ENCODE measurements around the gene SLC25A26.

SLC25A26 gene

DNA sequence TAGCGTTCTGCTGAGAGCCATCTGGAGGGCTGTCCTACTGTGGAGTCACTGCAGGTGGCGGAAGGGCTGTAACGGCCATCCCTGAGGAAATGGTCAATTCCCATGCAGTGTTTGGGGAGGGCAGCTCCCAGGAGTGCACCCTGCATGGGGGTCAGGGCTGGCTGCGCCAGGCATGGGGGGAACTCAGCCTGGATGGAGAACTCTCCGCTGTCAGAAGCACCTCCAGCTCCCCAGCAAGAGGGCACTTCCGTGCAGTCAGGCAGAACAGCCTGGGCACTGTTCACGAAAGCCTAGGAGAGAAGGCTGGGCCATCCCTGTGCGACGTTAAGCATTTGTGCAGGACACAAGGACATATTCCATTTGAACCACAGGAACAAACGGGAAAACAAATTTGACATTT, 174.8 kb downstream of the SLC25A26 start:
- no peaks in the 10 kb centered on the region; the same call in 1 of the 2 replicates for H3K4me1 ChIP-seq (ENCODE audit: control insufficient read depth, insufficient read depth, low read length)

DNA sequence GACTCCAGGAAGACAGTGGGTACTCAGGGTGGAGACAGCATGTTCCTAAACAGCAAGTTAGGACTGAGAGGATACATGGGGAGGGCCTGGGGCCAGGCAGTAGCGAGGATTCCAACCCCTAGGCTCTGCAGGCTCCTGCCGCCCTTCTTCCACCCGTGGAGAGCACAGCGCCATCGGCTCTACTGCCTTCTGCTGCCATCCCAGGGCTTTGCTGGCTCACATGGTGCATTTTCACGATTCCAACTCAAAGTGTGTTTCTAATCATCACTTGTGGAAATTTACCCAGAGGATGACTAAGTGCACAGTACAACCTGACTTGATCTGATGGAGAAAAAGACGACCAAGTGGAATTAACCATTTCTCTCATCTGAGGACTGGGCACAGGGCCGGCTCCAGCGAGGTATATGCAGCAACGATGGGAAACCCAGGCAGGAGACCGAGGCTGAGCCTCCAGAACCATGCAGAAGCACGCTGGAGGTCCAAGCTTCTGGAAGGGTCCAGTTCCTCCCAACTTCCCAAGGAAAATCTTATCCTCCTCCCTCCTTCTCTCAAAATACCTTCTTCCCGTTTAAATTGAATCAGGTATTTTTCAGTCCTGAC, 175.5 kb downstream of the SLC25A26 start:
- no peak overlapping the region for H3K9ac ChIP-seq (ENCODE audit: low read depth, low read length)
- no peaks in the 10 kb centered on the region for H3K9me3 ChIP-seq (ENCODE audit: control insufficient read depth, insufficient read depth, low read length)
- H3K27me3 ChIP-seq (ENCODE audit: control insufficient read depth, insufficient read depth, low read length), result no peaks in the 10 kb centered on the region
- peaks cover 96% of the 10 kb centered on the region for H3K36me3 ChIP-seq (ENCODE audit: control insufficient read depth, insufficient read depth, low read length)
- H3K27ac ChIP-seq (ENCODE audit: low read depth, low read length), result no peak overlapping the region
- H3K4me3 ChIP-seq (ENCODE audit: low read depth, low read length), result no peak overlapping the region
- no peaks in the 10 kb centered on the region; the same call in 1 of the 2 replicates for H3K4me1 ChIP-seq (ENCODE audit: control insufficient read depth, insufficient read depth, low read length)

More for the DNA sequence above, 174.8 kb downstream of the SLC25A26 start:
- no peaks in the 10 kb centered on the region for H3K9me3 ChIP-seq (ENCODE audit: control insufficient read depth, insufficient read depth, low read length)
- H3K9ac ChIP-seq (ENCODE audit: low read depth, low read length), result no peak overlapping the region
- H3K27me3 ChIP-seq (ENCODE audit: control insufficient read depth, insufficient read depth, low read length), result no peaks in the 10 kb centered on the region
- H3K4me3 ChIP-seq (ENCODE audit: low read depth, low read length), result no peak overlapping the region
- H3K27ac ChIP-seq (ENCODE audit: low read depth, low read length), result no peak overlapping the region
- H3K36me3 ChIP-seq (ENCODE audit: control insufficient read depth, insufficient read depth, low read length), result peaks cover 96% of the 10 kb centered on the region

DNA sequence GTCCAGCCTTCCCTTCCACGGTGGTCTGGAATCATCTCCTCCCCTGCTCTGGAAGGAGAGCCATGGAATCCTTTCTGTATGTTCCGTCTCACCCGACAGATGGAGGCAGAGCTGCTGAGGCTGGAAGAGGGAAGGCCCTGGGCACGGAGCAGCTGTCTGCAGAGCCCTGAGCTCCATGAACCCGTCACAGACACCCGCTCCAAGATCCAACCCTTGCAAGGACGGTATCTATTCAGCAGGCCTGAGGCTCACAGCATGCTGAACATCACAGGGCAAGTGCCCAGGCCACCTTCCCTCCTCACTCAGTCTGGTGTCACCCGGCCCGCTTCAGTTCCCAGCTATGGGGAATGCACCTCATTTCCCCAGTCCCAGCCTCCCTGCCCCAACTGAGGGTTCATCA, 176.1 kb downstream of the SLC25A26 start:
- no peaks in the 10 kb centered on the region for H3K27me3 ChIP-seq (ENCODE audit: control insufficient read depth, insufficient read depth, low read length)
- no peak overlapping the region for H3K4me3 ChIP-seq (ENCODE audit: low read depth, low read length)
- no peaks in the 10 kb centered on the region for H3K9me3 ChIP-seq (ENCODE audit: control insufficient read depth, insufficient read depth, low read length)
- peaks cover 97% of the 10 kb centered on the region for H3K36me3 ChIP-seq (ENCODE audit: control insufficient read depth, insufficient read depth, low read length)
- H3K27ac ChIP-seq (ENCODE audit: low read depth, low read length), result no peak overlapping the region
- H3K9ac ChIP-seq (ENCODE audit: low read depth, low read length), result no peak overlapping the region
- no peaks in the 10 kb centered on the region; the same call in 1 of the 2 replicates for H3K4me1 ChIP-seq (ENCODE audit: control insufficient read depth, insufficient read depth, low read length)

DNA sequence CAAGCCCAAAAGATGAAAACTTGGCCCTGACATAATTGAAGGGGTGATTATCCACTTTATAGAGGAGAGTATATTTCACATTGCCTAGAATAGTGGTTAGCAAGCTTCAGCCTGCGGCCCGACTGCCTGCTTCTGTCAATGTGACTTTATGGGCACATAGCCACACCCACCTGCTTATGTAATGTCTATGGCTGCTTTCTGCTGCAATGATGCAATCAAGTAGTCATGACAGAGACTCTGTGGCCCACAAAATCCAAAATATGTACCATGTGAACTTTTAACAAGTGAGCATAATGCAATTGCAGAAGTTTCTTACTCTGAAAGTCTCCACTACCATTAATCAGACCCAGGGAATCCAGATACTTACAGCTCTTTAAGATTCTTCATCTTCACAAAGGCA, 176.9 kb downstream of the SLC25A26 start:
- H3K9me3 ChIP-seq (ENCODE audit: control insufficient read depth, insufficient read depth, low read length), result no peaks in the 10 kb centered on the region
- no peaks in the 10 kb centered on the region for H3K27me3 ChIP-seq (ENCODE audit: control insufficient read depth, insufficient read depth, low read length)
- H3K9ac ChIP-seq (ENCODE audit: low read depth, low read length), result no peak overlapping the region
- no peak overlapping the region for H3K27ac ChIP-seq (ENCODE audit: low read depth, low read length)
- H3K4me3 ChIP-seq (ENCODE audit: low read depth, low read length), result no peak overlapping the region
- H3K4me1 ChIP-seq (ENCODE audit: control insufficient read depth, insufficient read depth, low read length), result peaks cover 5% of the 10 kb centered on the region
- H3K36me3 ChIP-seq (ENCODE audit: control insufficient read depth, insufficient read depth, low read length), result peaks cover 95% of the 10 kb centered on the region

DNA sequence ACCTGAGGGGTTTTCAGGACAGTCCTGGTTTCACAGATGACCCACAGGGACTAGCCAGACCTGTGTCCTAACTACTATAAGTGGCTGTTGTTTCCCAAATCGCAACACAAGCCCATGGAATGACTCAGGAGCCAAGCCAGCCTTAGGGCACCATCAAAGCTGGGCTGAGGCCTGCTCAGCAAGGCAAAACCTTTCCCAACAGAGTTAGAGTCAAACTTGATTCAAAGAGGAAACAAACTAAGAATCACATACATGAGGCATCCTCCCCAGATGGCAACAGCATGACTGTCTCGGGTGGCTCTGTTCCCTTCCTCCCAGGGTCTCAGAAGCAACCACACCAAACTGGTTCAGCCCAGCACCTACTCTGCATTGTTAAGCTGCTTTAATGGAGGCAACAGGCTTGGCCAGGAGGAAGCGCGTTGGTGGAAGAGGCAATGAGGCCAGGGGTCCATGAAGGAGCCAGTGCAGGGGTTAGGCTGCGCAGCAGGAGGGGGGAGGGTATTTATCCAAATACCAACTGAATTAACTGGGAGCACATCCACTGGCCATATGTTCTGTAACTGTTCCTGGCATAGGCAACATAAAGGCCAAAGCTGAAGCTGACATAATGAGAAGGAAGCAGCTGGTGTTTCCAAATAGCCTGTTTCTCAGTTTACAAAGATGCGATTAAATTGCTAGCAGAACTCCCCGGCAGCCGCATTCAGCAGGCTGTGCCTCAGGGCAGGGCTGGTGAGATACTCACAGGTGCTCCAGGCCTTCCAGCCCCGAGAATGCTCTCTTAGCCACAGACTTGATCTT, 177.6 kb downstream of the SLC25A26 start:
- Histone ChIP-seq H3K4me1 (ENCODE audit: control insufficient read depth, insufficient read depth, low read length) (peaks cover 5% of the 10 kb centered on the region), H3K27ac (ENCODE audit: low read depth, low read length) (no peak overlapping the region), H3K4me3 (ENCODE audit: low read depth, low read length) (no peak overlapping the region), H3K9me3 (ENCODE audit: control insufficient read depth, insufficient read depth, low read length) (no peaks in the 10 kb centered on the region), H3K27me3 (ENCODE audit: control insufficient read depth, insufficient read depth, low read length) (no peaks in the 10 kb centered on the region), H3K9ac (ENCODE audit: low read depth, low read length) (no peak overlapping the region), H3K36me3 (ENCODE audit: control insufficient read depth, insufficient read depth, low read length) (peaks cover 95% of the 10 kb centered on the region)

DNA sequence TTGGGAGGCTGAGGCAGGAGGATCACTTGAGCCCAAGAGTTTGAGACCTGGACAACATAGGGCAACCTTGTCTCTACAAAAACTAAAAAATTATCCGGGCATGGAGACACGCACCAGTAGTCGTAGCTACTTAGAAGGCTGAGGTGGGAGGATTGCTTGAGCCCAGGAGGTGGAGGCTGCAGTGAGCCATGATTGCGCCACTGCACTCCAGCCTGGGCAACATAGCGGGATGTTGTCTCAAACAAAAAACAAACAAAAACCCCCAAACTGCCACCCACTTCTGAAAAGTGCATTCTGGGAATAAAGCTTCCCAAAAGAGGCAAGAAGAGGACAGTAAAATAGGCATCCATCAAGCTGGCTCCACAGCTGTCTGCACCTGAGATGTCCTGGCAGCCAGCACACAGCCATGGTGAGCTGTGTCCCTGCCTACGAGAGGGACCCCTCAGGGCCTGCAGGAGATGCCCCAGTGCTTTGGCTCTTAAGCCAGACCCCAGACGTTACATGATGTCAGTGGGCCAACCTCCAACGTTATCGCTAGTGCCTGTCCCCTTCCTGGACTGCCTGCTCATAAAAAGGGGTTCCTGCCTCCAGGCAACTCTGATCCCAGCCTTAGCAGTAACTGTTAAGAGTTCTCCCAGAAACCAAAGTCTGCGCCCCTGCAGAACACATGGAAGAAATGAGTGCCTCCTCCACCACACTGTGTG, 178.9 kb downstream of the SLC25A26 start:
- no peak overlapping the region for H3K9ac ChIP-seq (ENCODE audit: low read depth, low read length)
- H3K36me3 ChIP-seq (ENCODE audit: control insufficient read depth, insufficient read depth, low read length), result peaks cover 95% of the 10 kb centered on the region
- no peaks in the 10 kb centered on the region for H3K27me3 ChIP-seq (ENCODE audit: control insufficient read depth, insufficient read depth, low read length)
- H3K9me3 ChIP-seq (ENCODE audit: control insufficient read depth, insufficient read depth, low read length), result no peaks in the 10 kb centered on the region
- no peak overlapping the region for H3K27ac ChIP-seq (ENCODE audit: low read depth, low read length)
- H3K4me1 ChIP-seq (ENCODE audit: control insufficient read depth, insufficient read depth, low read length), result peaks cover 5% of the 10 kb centered on the region
- H3K4me3 ChIP-seq (ENCODE audit: low read depth, low read length), result no peak overlapping the region

DNA sequence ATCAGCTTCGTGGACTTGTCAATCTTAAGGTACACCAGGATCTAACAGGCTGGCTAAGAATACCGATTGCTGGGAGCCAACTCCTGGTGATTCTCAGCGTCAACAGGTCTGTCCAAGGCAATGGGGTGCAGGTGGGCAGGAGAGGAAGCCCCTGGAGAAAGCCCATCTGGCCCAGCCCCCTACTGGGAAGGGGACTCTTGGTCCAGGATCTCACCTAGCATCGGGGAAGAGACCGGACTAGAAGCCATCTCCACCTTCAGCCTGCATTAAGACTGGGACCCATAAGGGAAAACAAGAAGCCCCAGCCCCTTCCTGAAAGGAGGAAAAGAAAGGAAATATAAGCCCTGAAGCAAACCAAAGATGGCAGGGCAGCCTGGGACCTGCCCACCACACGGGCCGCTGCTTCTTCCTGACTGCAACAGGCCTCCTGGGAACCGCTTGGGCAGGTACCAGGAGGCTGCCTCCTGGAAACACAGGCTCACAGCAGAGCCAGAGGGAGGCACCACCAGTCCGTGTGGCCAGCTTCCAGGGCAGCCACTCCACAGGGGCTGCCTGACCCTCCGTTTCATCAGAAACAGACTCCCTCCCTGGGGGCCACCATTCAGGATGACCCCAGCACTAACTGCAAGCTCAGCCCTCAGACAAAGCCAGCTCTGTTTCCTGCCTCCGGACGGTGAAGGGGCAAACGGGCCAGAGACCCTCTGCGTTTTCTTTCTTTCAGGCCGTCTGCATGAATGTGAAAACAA, 179.8 kb downstream of the SLC25A26 start:
- Histone ChIP-seq H3K36me3 (ENCODE audit: control insufficient read depth, insufficient read depth, low read length) (peaks cover 95% of the 10 kb centered on the region), H3K9me3 (ENCODE audit: control insufficient read depth, insufficient read depth, low read length) (no peaks in the 10 kb centered on the region), H3K4me1 (ENCODE audit: control insufficient read depth, insufficient read depth, low read length) (peaks cover 5% of the 10 kb centered on the region), H3K27me3 (ENCODE audit: control insufficient read depth, insufficient read depth, low read length) (no peaks in the 10 kb centered on the region), H3K9ac (ENCODE audit: low read depth, low read length) (no peak overlapping the region), H3K4me3 (ENCODE audit: low read depth, low read length) (no peak overlapping the region), H3K27ac (ENCODE audit: low read depth, low read length) (no peak overlapping the region)

DNA sequence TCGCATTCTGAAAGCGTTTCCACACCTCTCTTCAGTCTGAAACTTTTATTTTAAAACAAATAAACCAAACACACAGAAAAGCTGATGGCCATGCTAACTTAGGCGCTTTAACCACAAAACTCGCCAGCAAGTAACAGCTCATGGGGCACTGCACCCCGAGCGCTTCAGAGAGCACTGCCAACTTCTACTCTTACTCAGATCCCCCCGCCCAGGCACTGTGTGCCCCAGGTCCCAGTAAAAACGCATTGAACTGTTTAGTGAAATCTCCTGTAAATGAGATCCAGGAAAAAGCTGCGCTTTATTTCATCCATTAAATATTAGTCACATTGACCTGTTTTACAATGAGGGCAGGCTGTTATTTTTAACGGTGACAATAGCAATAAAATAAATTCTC, 180.4 kb downstream of the SLC25A26 start:
- H3K9ac ChIP-seq (ENCODE audit: low read depth, low read length), result no peak overlapping the region

DNA sequence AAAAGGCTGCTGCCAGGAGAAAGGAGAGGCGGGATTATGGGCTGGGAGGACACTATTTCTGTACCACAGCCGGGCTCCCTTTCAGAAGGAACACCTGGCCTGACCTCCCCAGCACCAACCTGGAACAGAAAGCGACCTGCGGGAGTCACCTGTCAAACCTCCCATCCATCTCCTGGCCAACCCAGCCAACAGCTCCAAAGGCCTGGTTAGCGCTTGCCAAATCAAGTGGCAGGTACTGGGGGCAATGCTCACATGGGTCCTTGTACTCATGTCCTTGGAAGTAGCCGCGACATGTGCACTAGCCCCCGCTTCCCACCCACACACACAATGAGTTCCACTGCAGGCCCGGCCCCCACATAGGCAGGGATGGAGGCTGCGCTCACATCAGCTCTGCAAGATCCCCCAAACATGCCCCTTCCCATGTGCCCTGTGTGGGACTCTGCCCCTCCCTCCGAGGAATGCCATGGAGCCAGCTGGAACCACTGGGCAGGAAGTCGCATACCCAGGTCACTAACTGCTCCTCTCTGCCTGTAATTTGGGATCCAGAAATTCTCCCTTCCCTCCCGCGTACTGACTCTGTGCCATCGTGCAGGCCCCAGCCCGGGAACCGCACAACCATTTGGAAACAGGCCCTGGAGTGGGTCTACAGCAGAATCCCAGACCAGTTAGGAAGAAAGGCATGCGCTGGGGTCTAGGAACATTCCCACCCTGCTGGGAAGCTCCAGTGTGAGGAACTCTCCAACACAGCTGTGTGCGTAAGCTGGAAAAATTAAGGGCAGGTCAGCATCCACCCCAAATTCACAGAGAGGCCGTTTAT, 181.1 kb downstream of the SLC25A26 start:
- no peaks in the 10 kb centered on the region for H3K9me3 ChIP-seq (ENCODE audit: control insufficient read depth, insufficient read depth, low read length)
- H3K27me3 ChIP-seq (ENCODE audit: control insufficient read depth, insufficient read depth, low read length), result no peaks in the 10 kb centered on the region
- peaks cover 5% of the 10 kb centered on the region for H3K4me1 ChIP-seq (ENCODE audit: control insufficient read depth, insufficient read depth, low read length)
- peaks cover 95% of the 10 kb centered on the region for H3K36me3 ChIP-seq (ENCODE audit: control insufficient read depth, insufficient read depth, low read length)
- H3K27ac ChIP-seq (ENCODE audit: low read depth, low read length), result no peak overlapping the region
- no peak overlapping the region for H3K9ac ChIP-seq (ENCODE audit: low read depth, low read length)
- no peak overlapping the region for H3K4me3 ChIP-seq (ENCODE audit: low read depth, low read length)

More for the DNA sequence above, 180.4 kb downstream of the SLC25A26 start:
- H3K27me3 ChIP-seq (ENCODE audit: control insufficient read depth, insufficient read depth, low read length), result no peaks in the 10 kb centered on the region
- H3K9me3 ChIP-seq (ENCODE audit: control insufficient read depth, insufficient read depth, low read length), result no peaks in the 10 kb centered on the region
- no peak overlapping the region for H3K4me3 ChIP-seq (ENCODE audit: low read depth, low read length)
- H3K27ac ChIP-seq (ENCODE audit: low read depth, low read length), result no peak overlapping the region
- peaks cover 5% of the 10 kb centered on the region for H3K4me1 ChIP-seq (ENCODE audit: control insufficient read depth, insufficient read depth, low read length)
- H3K36me3 ChIP-seq (ENCODE audit: control insufficient read depth, insufficient read depth, low read length), result peaks cover 95% of the 10 kb centered on the region

DNA sequence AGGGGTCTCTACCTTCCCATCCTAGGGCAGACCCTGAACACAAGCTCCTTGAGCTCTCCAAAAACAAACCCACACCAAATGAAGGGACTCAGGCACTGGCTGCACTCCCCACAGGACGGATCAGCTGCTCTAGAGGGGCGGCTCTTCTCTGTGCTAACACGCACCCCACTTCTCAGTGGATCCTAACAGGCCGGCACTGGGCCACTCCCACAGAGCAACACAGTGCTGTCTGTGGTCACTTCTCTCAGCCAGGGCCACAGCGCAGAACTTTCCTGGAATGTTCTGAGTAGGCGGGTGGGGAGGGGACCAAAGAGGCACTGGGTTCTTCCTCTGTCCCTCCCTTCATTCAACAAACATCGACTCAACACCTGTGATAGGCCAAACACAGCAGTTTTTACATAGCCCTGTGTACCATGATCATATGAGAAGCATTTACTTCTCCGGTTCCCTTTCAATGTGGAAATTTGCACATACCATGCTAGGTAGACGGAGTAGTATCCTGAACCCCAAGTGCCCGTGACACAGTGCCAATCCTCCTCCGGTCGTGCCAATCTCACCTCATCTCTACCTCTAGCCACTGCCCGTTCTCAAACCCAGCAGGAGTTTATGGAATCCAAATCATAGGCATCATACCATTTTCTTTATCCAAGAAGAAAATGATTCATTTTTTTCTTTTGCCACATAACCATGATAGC, 181.9 kb downstream of the SLC25A26 start:
- Histone ChIP-seq H3K27ac (ENCODE audit: low read depth, low read length) (no peak overlapping the region), H3K36me3 (ENCODE audit: control insufficient read depth, insufficient read depth, low read length) (peaks cover 94% of the 10 kb centered on the region), H3K4me3 (ENCODE audit: low read depth, low read length) (no peak overlapping the region), H3K9me3 (ENCODE audit: control insufficient read depth, insufficient read depth, low read length) (no peaks in the 10 kb centered on the region), H3K4me1 (ENCODE audit: control insufficient read depth, insufficient read depth, low read length) (peaks cover 5% of the 10 kb centered on the region), H3K27me3 (ENCODE audit: control insufficient read depth, insufficient read depth, low read length) (no peaks in the 10 kb centered on the region), H3K9ac (ENCODE audit: low read depth, low read length) (no peak overlapping the region)

Measured in HUES48 (cell line).